A549 treated with CORT108297 at 1 μM for 4 hours (cell line): ENCODE measurements around the gene TMCO6. TPM values are rescaled to one million over a fixed set of nuclear protein-coding genes. Genes with fewer than 3 reads are reported as not detected.

ENCODE experiments used
- total RNA-seq: library from RNA; stranded (reverse); fragments of 200-300 nt; extraction: Qiagen RNA extraction; gene quantifications from 5 replicates; pipeline ENCODE4 v1.2.3, GENCODE V29; 2022

Gene TMCO6
- total RNA-seq, result 11.6 to 17.6 TPM (median 14.7 TPM) in 5 replicates

DNA sequence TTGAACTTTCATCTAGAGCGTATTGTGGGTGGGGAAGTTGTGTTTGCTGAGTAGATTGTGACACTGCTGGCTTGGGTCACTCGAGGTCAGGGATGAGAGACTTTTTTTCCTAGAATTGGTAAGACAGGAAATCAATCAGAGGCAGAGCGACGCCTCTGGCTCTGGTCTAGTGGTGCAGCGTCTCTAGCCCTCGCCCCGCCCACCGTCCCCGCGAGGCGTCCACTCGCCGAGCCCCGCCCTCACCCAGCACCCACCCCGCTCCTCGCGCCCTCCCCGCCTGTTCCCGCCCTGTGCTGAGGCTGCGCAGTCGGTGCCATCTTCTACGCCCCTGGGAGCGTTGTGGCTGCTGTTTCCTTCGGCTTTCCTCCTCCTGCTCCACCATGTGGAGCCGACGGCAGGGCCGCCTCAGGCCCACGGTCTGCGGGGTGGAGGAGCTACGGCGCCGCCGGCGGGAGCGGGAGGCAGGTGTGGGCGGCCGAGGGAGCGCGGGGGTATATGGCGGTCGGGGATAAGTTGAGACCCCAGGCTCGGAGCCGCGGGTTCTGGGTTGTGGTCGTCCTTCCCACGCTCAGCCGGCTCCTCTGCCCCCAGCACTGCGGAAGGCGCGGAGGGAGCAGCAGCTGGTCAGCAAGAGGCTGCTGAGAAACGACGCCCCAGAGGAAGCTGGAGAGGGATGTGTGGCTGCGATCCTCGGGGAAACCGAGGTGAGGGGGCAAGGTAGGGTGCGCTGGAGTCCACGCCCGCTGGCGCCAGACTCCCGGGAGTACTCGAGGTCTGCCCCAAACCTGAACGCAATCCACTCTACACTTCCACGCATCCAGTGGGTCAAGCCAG lies at the start of gene TMCO6:
TSS of gene TMCO6 (plus strand) at position 304 of the 834 bp plus-strand sequence. CDS start at position 381, 77 bp downstream.

DNA sequence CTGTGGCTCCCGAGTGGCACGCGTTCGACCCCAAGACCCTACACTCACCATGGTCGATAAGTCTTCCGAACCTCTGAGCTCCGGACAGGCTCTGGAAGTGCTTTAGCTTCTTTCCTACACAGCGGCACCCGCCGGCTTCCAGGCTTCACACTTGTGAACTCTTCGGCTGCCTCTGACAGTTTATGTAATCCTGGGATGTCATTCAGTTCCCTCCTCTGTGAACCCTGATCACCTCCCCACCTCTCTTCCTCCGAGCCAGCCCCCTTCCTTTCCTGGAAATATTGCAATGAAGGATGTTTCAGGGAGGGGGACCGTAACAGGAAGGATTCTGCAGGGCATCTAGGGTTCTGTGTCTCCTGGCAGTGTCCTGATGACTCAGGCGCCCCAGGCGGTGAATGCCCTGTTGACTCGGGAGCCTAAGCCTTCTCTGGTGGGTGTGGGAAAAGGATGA lies 6.2 kb upstream of the TMCO6 start, which contains the start of gene CD14:
TSS of gene CD14 (minus strand) at position 155 of the 451 bp plus-strand sequence. CDS start at position 51, 104 bp downstream.

DNA sequence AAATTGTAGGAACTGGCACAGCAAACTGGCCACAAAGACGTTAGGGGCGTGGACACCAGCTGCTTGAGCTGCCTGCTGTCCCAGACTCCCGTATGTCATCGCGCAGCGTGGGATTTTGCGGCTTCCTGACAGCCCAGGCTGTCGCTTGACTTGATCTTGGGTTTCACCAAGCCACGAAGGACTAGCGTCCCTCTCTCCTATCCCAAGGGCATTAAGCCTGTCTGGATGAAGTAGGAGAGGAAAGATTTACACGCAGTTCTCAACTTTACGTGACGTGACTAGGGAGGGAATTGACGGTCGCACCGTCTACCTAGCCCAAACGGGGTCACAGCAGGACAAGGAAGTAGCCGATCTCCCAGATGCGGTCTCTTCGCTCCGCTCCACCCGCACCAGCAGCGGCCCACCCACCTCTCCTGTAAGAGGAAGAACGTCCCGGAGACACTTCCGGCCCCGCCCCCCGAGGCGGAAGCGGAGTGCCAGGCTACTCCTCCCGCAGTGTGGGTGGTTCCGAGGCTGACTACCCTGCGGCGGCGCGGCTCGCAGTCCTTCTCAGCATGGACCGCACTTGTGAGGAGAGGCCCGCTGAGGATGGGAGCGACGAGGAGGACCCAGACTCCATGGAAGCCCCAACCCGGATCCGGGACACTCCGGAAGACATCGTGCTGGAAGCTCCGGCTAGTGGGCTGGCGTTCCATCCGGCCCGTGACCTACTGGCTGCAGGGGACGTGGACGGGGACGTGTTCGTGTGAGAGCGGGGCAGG lies 25.3 kb downstream of the TMCO6 start, which contains the start of gene WDR55:
TSS of gene WDR55 (plus strand) at position 546 of the 761 bp plus-strand sequence. CDS start at position 555, 9 bp downstream.

DNA sequence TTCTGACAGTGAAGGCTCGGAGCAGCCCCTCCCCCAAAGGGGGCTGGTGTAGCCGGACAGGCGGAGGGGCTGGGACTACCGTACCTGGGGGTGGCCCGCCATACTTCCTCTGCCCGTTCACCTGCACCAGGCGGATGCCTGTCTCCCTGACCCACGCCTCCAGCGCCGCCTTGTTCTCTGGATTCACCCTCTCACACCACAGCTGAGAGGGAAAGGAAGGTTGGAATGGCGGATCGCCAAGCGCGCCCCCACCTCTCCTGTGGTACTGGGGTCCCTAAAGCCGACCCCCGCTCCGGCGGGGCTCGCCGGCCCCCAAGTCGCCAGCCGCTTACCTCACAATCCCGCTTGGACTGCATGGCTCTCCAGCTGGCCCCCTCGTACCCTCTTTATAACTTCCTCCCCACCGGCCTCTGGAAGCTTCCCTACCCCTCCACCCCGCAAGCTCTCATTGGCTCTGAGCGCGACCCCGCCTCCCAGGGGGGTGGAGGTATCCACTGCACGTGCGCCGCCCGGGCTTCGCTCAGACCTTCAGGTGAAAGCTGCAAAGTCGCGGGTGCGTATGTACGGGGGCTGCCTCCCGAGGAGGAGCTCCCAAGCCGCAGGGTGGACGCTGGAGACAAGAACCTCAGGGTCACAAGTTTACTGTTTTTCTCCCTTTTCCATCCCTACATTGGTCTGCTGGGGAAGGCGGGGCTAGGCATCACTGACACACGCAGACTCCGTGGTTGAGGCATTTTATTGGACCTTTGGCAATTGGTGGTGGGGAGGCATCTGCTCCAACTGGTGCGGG lies 34.1 kb downstream of the TMCO6 start, which contains the start of gene DND1:
TSS of gene DND1 (minus strand) at position 390 of the 790 bp plus-strand sequence. CDS start at position 356, 34 bp downstream.

GRCh38 chr5:140690941-140691924 lies 52.0 kb downstream of the TMCO6 start, which contains the start of the genes HARS1 and HARS2:
Gene HARS1 (minus strand): TSS chr5:140691370. CDS start chr5:140691304, 66 bp downstream.
Gene HARS2 (plus strand): TSS chr5:140691455. CDS start chr5:140691649, 194 bp downstream.

Other genes with a start within 250 kb of the TMCO6 start
- 43.6 to 55.0 TPM (median 52.7 TPM) in 5 replicates for gene ANKHD1, start 237.6 kb upstream of the TMCO6 start, total RNA-seq
- gene EIF4EBP3, start 91.8 kb upstream of the TMCO6 start, total RNA-seq, result 0.44 to 2.1 TPM (median 1.7 TPM) in 5 replicates
- 38.3 to 55.1 TPM (median 43.8 TPM) in 5 replicates for gene SRA1, start 82.0 kb upstream of the TMCO6 start, total RNA-seq
- gene APBB3, start 74.9 kb upstream of the TMCO6 start, total RNA-seq, result 6.2 to 7.7 TPM (median 7.1 TPM) in 5 replicates
- 73.2 to 84.8 TPM (median 79.4 TPM) in 5 replicates for gene SLC35A4, start 74.6 kb upstream of the TMCO6 start, total RNA-seq
- gene CD14, start 6.3 kb upstream of the TMCO6 start, total RNA-seq, result 4.2 to 5.3 TPM (median 4.5 TPM) in 5 replicates
- 101 to 133 TPM (median 119 TPM) in 5 replicates for gene NDUFA2, start 8.2 kb downstream of the TMCO6 start, total RNA-seq
- 83.4 to 125 TPM (median 91.1 TPM) in 5 replicates for gene IK, start 8.4 kb downstream of the TMCO6 start, total RNA-seq
- gene WDR55, start 25.5 kb downstream of the TMCO6 start, total RNA-seq, result 27.6 to 30.9 TPM (median 29.4 TPM) in 5 replicates
- 0.44 to 1.0 TPM (median 0.92 TPM) in 5 replicates for gene DND1, start 34.1 kb downstream of the TMCO6 start, total RNA-seq
- gene HARS1, start 51.9 kb downstream of the TMCO6 start, total RNA-seq, result 75.2 to 87.0 TPM (median 79.6 TPM) in 5 replicates
- gene HARS2, start 52.0 kb downstream of the TMCO6 start, total RNA-seq, result 33.5 to 42.3 TPM (median 40.2 TPM) in 5 replicates
- 80.9 to 136 TPM (median 89.0 TPM) in 5 replicates for gene ZMAT2, start 61.0 kb downstream of the TMCO6 start, total RNA-seq
- 0.10 to 0.27 TPM (median 0.19 TPM) in 5 replicates for gene PCDHA1, start 146.7 kb downstream of the TMCO6 start, total RNA-seq
- gene PCDHA2, start 155.4 kb downstream of the TMCO6 start, total RNA-seq, result 0.05 to 0.08 TPM (median 0.05 TPM) in 4 of 5 replicates, not detected in the other
- gene PCDHA3, start 161.6 kb downstream of the TMCO6 start, total RNA-seq, result 0.88 to 1.1 TPM (median 0.96 TPM) in 5 replicates
- gene PCDHA4, start 167.6 kb downstream of the TMCO6 start, total RNA-seq, result 1.5 to 2.2 TPM (median 1.6 TPM) in 5 replicates
- 0.47 to 0.79 TPM (median 0.70 TPM) in 5 replicates for gene PCDHA5, start 182.2 kb downstream of the TMCO6 start, total RNA-seq
- 0.03 to 0.07 TPM (median 0.05 TPM) in 4 of 5 replicates, not detected in the other for gene PCDHA6, start 188.5 kb downstream of the TMCO6 start, total RNA-seq
- gene PCDHA7, start 194.8 kb downstream of the TMCO6 start, total RNA-seq, result 0.06 to 0.15 TPM (median 0.12 TPM) in 5 replicates
- gene PCDHA8, start 201.7 kb downstream of the TMCO6 start, total RNA-seq, result 0.02 to 0.13 TPM (median 0.05 TPM) in 5 replicates
- 0.01 TPM in 1 of 5 replicates, not detected in the others for gene PCDHA9, start 208.9 kb downstream of the TMCO6 start, total RNA-seq
- gene PCDHA10, start 216.4 kb downstream of the TMCO6 start, total RNA-seq, result 0.01 to 0.02 TPM (median 0.02 TPM) in 3 of 5 replicates, not detected in the others
- 0.08 to 0.40 TPM (median 0.10 TPM) in 5 replicates for gene PCDHA11, start 229.5 kb downstream of the TMCO6 start, total RNA-seq
- gene PCDHA12, start 235.9 kb downstream of the TMCO6 start, total RNA-seq, result 2.6 to 3.4 TPM (median 3.0 TPM) in 5 replicates
- gene PCDHA13, start 242.7 kb downstream of the TMCO6 start, total RNA-seq, result 0.05 to 0.20 TPM (median 0.06 TPM) in 3 of 5 replicates, not detected in the others